Sigmoid colon (tissue), 7 donors: Measurements from ENCODE around the gene STK24. TPM values are rescaled to one million over a fixed set of nuclear protein-coding genes. Genes with fewer than 3 reads are reported as not detected.

ENCODE experiments used
- DNase-seq: peaks from one replicate; pipeline ENCODE4 v3.0.0-alpha.2; 2019
- H3K27ac ChIP-seq, 4 donors: fragments of 200-600 bp; sonication (generic); one replicate each; pipeline ENCODE4 v1.5.1; 2016 to 2019; ENCODE audit warnings: mild to moderate bottlenecking in 1 of 4
- H3K27me3 ChIP-seq, 3 donors: fragments of 200-600 bp; sonication (generic); one replicate each; pipeline ENCODE4 v1.5.1; 2019; ENCODE audit warnings: mild to moderate bottlenecking in 1 of 3
- H3K36me3 ChIP-seq, 4 donors: fragments of 200-600 bp; sonication (generic); one replicate each; pipeline ENCODE4 v1.5.1; 2016 to 2019
- H3K4me1 ChIP-seq, 4 donors: fragments of 200-600 bp; sonication (generic); one replicate each; pipeline ENCODE4 v1.5.1; 2017 to 2019
- H3K4me3 ChIP-seq, 4 donors: fragments of 200-600 bp; sonication (generic); one replicate each; pipeline ENCODE4 v1.5.1; 2017 to 2019; ENCODE audit warnings: mild to moderate bottlenecking in 2 of 4, moderate library complexity in 1 of 4
- H3K9me3 ChIP-seq, 4 donors: fragments of 200-600 bp in 3 of 4; sonication (generic) in 3 of 4; one replicate each; pipeline versions ENCODE4 v1.5.1 to v1.6.1; 2013 to 2019
- EP300 ChIP-seq, 4 donors: sonication (generic); formaldehyde crosslinking; IDR thresholded peaks; one replicate each; pipeline ENCODE4 v1.6.1; 2017; ENCODE audit warnings: antibody characterized with exemption in 4 of 4
- POLR2A ChIP-seq, 2 donors: fragments of 450-650 bp; IDR thresholded peaks; one replicate each; pipeline ENCODE4 v1.6.1; 2016; ENCODE audit warnings: antibody characterized with exemption in 2 of 2, mild to moderate bottlenecking in 2 of 2, moderate library complexity in 2 of 2
- POLR2AphosphoS5 ChIP-seq, 4 donors: sonication (generic); formaldehyde crosslinking; IDR thresholded peaks; one replicate each; pipeline ENCODE4 v1.6.1; 2017; ENCODE audit warnings: antibody characterized with exemption in 4 of 4
- WGBS, 2 donors: extraction: QIAGEN DNeasy Blood & Tissue Kit; methylation state at CpG; one replicate each; pipeline ENCODE4 v1.1.7; 2013; 5-methylcytosine and 5-hydroxymethylcytosine counted together
- intact Hi-C: fragments of 100-400 bp; cut with DNase I; formaldehyde crosslinking; loops from one replicate; pipeline ENCODE4 v1.15.1; 2023
- polyA plus RNA-seq, 3 donors: library from polyadenylated mRNA; stranded (reverse); fragments of 200-250 nt; gene quantifications; one replicate each; pipeline ENCODE4 v1.2.3, GENCODE V29; 2013
- total RNA-seq, 4 donors: library from RNA; depleted of rRNA; stranded (reverse); fragments of >200 nt; gene quantifications; one replicate each; pipeline ENCODE4 v1.1.0, GENCODE V29; 2016
- TF ChIP-seq, protein P1 (sequence below), 4 experiments: fragments of 450-650 bp in 3 of 4; fragments of 200-600 bp in 1 of 4; IDR thresholded peaks; one replicate each; pipeline ENCODE4 v1.5.1; 2016 to 2019; ENCODE audit warnings: antibody characterized with exemption in 4 of 4, mild to moderate bottlenecking in 3 of 4, moderate library complexity in 2 of 4
- donor health status: healthy with polysubstance abuse.
- donor health status: Bipolar disorder and iron deficiency.
- donor health status: healthy.

Gene STK24
- total and polyA plus RNA-seq, 7 donors, result 59.7 to 200 (median 78.9) TPM

GRCh38 chr13:98423417-98423816 lies 153.5 kb downstream of the STK24 start:
- no peak for TF ChIP-seq POLR2A (IDR thresholded peaks at IDR 0.05)
- no peak for TF ChIP-seq POLR2AphosphoS5 (IDR thresholded peaks at IDR 0.05)
- H3K4me3 ChIP-seq, result no peak overlapping the region
- H3K36me3 ChIP-seq, result peaks cover 0 to 57% (median 6%) of the 10 kb centered on the region in 4 donors
- no peaks in the 10 kb centered on the region for H3K4me1 ChIP-seq
- intact Hi-C loops, result no loop called here
- no peak overlapping the region for H3K27ac ChIP-seq
- no peaks in the 10 kb centered on the region for H3K9me3 ChIP-seq
- DNase-seq, result no peak
- H3K27me3 ChIP-seq, result no peaks in the 10 kb centered on the region
- 88% methylated on average over 7 of the region's 7 CpGs for WGBS, 2 donors

GRCh38 chr13:98422046-98422445 lies 154.9 kb downstream of the STK24 start:
- no peak for DNase-seq
- no peaks in the 10 kb centered on the region for H3K27me3 ChIP-seq
- no peak overlapping the region for H3K27ac ChIP-seq
- no peak for TF ChIP-seq POLR2A (IDR thresholded peaks at IDR 0.05)
- TF ChIP-seq POLR2AphosphoS5 (IDR thresholded peaks at IDR 0.05), result no peak
- no peak for TF ChIP-seq EP300 (IDR thresholded peaks at IDR 0.05)
- TF ChIP-seq, protein P1, sequence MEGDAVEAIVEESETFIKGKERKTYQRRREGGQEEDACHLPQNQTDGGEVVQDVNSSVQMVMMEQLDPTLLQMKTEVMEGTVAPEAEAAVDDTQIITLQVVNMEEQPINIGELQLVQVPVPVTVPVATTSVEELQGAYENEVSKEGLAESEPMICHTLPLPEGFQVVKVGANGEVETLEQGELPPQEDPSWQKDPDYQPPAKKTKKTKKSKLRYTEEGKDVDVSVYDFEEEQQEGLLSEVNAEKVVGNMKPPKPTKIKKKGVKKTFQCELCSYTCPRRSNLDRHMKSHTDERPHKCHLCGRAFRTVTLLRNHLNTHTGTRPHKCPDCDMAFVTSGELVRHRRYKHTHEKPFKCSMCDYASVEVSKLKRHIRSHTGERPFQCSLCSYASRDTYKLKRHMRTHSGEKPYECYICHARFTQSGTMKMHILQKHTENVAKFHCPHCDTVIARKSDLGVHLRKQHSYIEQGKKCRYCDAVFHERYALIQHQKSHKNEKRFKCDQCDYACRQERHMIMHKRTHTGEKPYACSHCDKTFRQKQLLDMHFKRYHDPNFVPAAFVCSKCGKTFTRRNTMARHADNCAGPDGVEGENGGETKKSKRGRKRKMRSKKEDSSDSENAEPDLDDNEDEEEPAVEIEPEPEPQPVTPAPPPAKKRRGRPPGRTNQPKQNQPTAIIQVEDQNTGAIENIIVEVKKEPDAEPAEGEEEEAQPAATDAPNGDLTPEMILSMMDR (IDR thresholded peaks at IDR 0.05), result no peak
- H3K4me3 ChIP-seq, result no peak overlapping the region
- no peaks in the 10 kb centered on the region for H3K9me3 ChIP-seq
- no peaks in the 10 kb centered on the region for H3K4me1 ChIP-seq
- 92 to 94% methylated on average over 9 of the region's 9 CpGs for WGBS, 2 donors
- peaks cover 0 to 44% (median 3%) of the 10 kb centered on the region in 4 donors for H3K36me3 ChIP-seq
- intact Hi-C loops, result no loop called here

DNA sequence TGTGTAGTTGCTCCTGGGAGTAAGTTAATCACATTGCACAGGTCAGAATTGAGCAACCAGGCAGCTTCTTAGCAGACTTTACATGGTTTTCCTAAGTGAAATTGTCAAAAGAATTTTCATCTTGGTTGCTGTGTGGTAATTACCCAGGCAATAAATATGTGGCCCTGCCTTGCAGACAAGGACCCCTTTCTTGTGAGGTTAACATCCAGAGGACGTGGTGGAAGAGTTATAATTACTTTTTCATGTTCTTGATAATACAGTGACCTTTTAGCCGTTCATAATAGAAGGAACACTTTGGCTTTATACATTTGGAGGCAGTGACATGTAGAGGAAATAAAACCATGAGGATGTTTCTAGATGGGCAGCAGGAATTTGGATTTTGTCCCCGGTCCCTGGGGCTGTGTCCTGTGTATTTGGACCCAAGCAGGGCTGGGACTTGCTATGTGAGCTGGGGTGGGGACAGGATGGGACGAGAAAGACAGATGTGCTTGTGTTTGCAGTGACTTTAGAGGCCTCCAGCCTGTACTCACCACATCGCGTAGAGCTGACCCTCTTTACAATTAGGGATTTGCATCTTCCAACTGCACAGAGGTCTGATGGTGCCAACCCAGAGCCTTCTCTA lies 156.2 kb downstream of the STK24 start:
- no peaks in the 10 kb centered on the region for H3K27me3 ChIP-seq
- H3K4me3 ChIP-seq, result no peak overlapping the region
- intact Hi-C loops, result no loop called here
- WGBS, 2 donors, result 88% methylated on average over 6 of the region's 6 CpGs
- no peaks in the 10 kb centered on the region for H3K9me3 ChIP-seq
- TF ChIP-seq EP300 (IDR thresholded peaks at IDR 0.05), result no peak
- TF ChIP-seq POLR2A (IDR thresholded peaks at IDR 0.05), result no peak
- TF ChIP-seq, protein P1 (IDR thresholded peaks at IDR 0.05), result no peak
- TF ChIP-seq POLR2AphosphoS5 (IDR thresholded peaks at IDR 0.05), result no peak
- H3K4me1 ChIP-seq, result no peaks in the 10 kb centered on the region
- no peak overlapping the region for H3K27ac ChIP-seq
- peaks cover 0 to 35% (median 2%) of the 10 kb centered on the region in 4 donors for H3K36me3 ChIP-seq
- no peak for DNase-seq

- no peak for DNase-seq
- Histone ChIP-seq H3K27ac (no peak overlapping the region), H3K27me3 (no peaks in the 10 kb centered on the region), H3K4me3 (no peak overlapping the region), H3K36me3 (peaks cover 0 to 35% (median 2%) of the 10 kb centered on the region in 4 donors), H3K4me1 (no peaks in the 10 kb centered on the region), H3K9me3 (no peaks in the 10 kb centered on the region)
- intact Hi-C loops, result no loop called here
- 62 to 87% methylated on average over 14 of the region's 14 CpGs for WGBS, 2 donors
- TF ChIP-seq, protein P1 (IDR thresholded peaks at IDR 0.05), result no peak
- no peak for TF ChIP-seq POLR2A (IDR thresholded peaks at IDR 0.05)
- no peak for TF ChIP-seq POLR2AphosphoS5 (IDR thresholded peaks at IDR 0.05)
- no peak for TF ChIP-seq EP300 (IDR thresholded peaks at IDR 0.05)
These were observed 156.9 kb downstream of the STK24 start for GRCh38 chr13:98419786-98420553.

GRCh38 chr13:98416408-98416807 lies 160.5 kb downstream of the STK24 start:
- DNase-seq, result no peak
- Histone ChIP-seq H3K4me3 (no peak overlapping the region), H3K36me3 (peaks cover 0 to 35% (median 10%) of the 10 kb centered on the region in 4 donors), H3K9me3 (no peaks in the 10 kb centered on the region), H3K4me1 (no peaks in the 10 kb centered on the region), H3K27me3 (no peaks in the 10 kb centered on the region), H3K27ac (no peak overlapping the region)
- intact Hi-C loops, result no loop called here
- 24 to 72% methylated on average over 4 of the region's 4 CpGs for WGBS, 2 donors
- TF ChIP-seq POLR2AphosphoS5 (IDR thresholded peaks at IDR 0.05) (peak in 1 of 4 donors; percentile 30), POLR2A (IDR thresholded peaks at IDR 0.05) (no peak), EP300 (IDR thresholded peaks at IDR 0.05) (no peak)
- TF ChIP-seq, protein P1 (IDR thresholded peaks at IDR 0.05), result no peak
